Panc1 (cell line): ENCODE data around the gene C12orf42. TPM values are rescaled to one million over a fixed set of nuclear protein-coding genes. Genes with fewer than 3 reads are reported as not detected.

ENCODE experiments used
- ATAC-seq: fragments of 200-7000 bp; cut with Tn5 transposase; 2 replicates; pipeline ENCODE4 v1.9.1; 2020; ENCODE audit warnings: mild to moderate bottlenecking, moderate library complexity
- BruUV-seq: library from RNA; stranded (reverse); fragments of 400-500 nt; replicated peaks from 2 replicates; lab custom pipeline; 2021; lab: Mats Ljungman, UMichigan
- CTCF ChIA-PET: fragments of 300-600 bp; sonication (Branson Sonifier 250); formaldehyde crosslinking; loops from one replicate; lab custom pipeline; 2022; ENCODE audit warnings: antibody characterized with exemption; lab: Charles Lee
- POLR2A ChIA-PET: fragments of 300-600 bp; sonication (Branson Sonifier 250); formaldehyde crosslinking; loops from one replicate; lab custom pipeline; 2022; ENCODE audit warnings: antibody characterized with exemption; lab: Charles Lee
- DNase-seq: peaks from one replicate; pipeline ENCODE4 v3.0.0-alpha.2; 2010; ENCODE audit warnings: low read depth, low spot score
- H3K27ac ChIP-seq: 2 replicates; pipeline ENCODE4 v1.5.1; 2011; ENCODE audit warnings: mild to moderate bottlenecking, low read length, inconsistent platforms
- H3K27me3 ChIP-seq: fragments of 200-500 bp; sonication (Bioruptor generic); 2 replicates; pipeline ENCODE4 v1.6.0; 2014; ENCODE audit warnings: low read length, inconsistent platforms; ENCODE audit not compliant: control insufficient read depth, insufficient read depth
- H3K36me3 ChIP-seq: fragments of 200-500 bp; sonication (Bioruptor generic); 2 replicates; pipeline ENCODE4 v1.5.1; 2014; ENCODE audit warnings: inconsistent platforms, mild to moderate bottlenecking, low read length, moderate library complexity; ENCODE audit not compliant: control insufficient read depth, insufficient read depth
- H3K4me1 ChIP-seq: 2 replicates; pipeline ENCODE4 v1.5.1; 2011; ENCODE audit warnings: inconsistent platforms, mild to moderate bottlenecking, low read length, moderate library complexity; ENCODE audit not compliant: control insufficient read depth, insufficient read depth
- H3K4me3 ChIP-seq, 2 experiments: 2 replicates each; pipeline ENCODE4 v1.5.1; 2011 to 2012; ENCODE audit warnings: low read depth in 2 of 2, low read length in 2 of 2, mild to moderate bottlenecking in 2 of 2, inconsistent platforms in 1 of 2, moderate library complexity in 1 of 2
- H3K9me3 ChIP-seq: fragments of 200-500 bp; sonication (Bioruptor generic); 2 replicates; pipeline ENCODE4 v1.5.1; 2014; ENCODE audit warnings: low read depth, mild to moderate bottlenecking, inconsistent platforms, low read length, moderate library complexity; ENCODE audit not compliant: control insufficient read depth, insufficient read depth
- CTCF ChIP-seq: fragments of 450-650 bp; IDR thresholded peaks from 2 replicates; pipeline ENCODE4 v1.5.1; 2017; ENCODE audit warnings: mild to moderate bottlenecking
- POLR2AphosphoS5 ChIP-seq: IDR thresholded peaks from 2 replicates; pipeline ENCODE4 v1.6.1; 2012; ENCODE audit warnings: mild to moderate bottlenecking, low read depth, low read length, moderate library complexity
- REST ChIP-seq, 2 experiments: IDR thresholded peaks; 2 replicates each; pipeline ENCODE4 v1.6.1; 2011 to 2012; ENCODE audit warnings: low read depth in 2 of 2, control low read depth in 1 of 2, low read length in 1 of 2, mild to moderate bottlenecking in 1 of 2, moderate library complexity in 1 of 2; ENCODE audit not compliant: insufficient read depth in 1 of 2
- SIN3A ChIP-seq: IDR thresholded peaks from 2 replicates; pipeline ENCODE4 v1.6.1; 2012; ENCODE audit warnings: low read depth, mild to moderate bottlenecking, low read length, moderate library complexity, borderline replicate concordance; ENCODE audit not compliant: insufficient read depth
- TCF7L2 ChIP-seq: IDR thresholded peaks from 2 replicates; pipeline ENCODE4 v1.6.1; 2011; ENCODE audit warnings: mild to moderate bottlenecking, low read depth, low read length, inconsistent platforms
- in situ Hi-C: cut with HindIII; loops from 2 replicates; pipeline ENCODE4 v1.10.0; 2016; ENCODE audit warnings: low sequenced_read_pairs, low pct_unique_long_range_greater_than_20kb
- intact Hi-C: fragments of 100-400 bp; cut with micrococcal nuclease; formaldehyde crosslinking; loops from one replicate; pipeline ENCODE4 v1.10.0; 2022; ENCODE audit not compliant: unreplicated experiment
- total RNA-seq: library from RNA; stranded (reverse); gene quantifications from one replicate; pipeline ENCODE4 v1.2.1, GENCODE V29; 2021; ENCODE audit not compliant: unreplicated experiment

Gene C12orf42
- total RNA-seq, 1 experiment from 2014 or later = not detected

- ATAC-seq (no peak), DNase-seq (no peak)
- Histone ChIP-seq H3K27me3 (no peaks in the 10 kb centered on the region), H3K4me3 (no peak overlapping the region), H3K36me3 (no peaks in the 10 kb centered on the region), H3K4me1 (no peaks in the 10 kb centered on the region), H3K27ac (no peak overlapping the region), H3K9me3 (no peaks in the 10 kb centered on the region)
- in situ Hi-C loops = no loop called here
- POLR2A ChIA-PET = no interaction called here
- TF ChIP-seq POLR2AphosphoS5 (no peak), TCF7L2 (no peak), REST (IDR thresholded peaks at IDR 0.05; ENCODE audit: insufficient read depth in 1 of 2, low read depth in 2 of 2, low read length in 1 of 2) (no peak), SIN3A (no peak), CTCF (no peak)
- BruUV-seq = no TSS peak
- CTCF ChIA-PET = no interaction called here
- intact Hi-C loops = no loop called here
Measured at GRCh38 chr12:103312742-103313354, 182.9 kb downstream of the C12orf42 start.

- POLR2A ChIA-PET = no interaction called here
- DNase-seq = no peak
- Histone ChIP-seq H3K9me3 (no peaks in the 10 kb centered on the region), H3K4me3 (no peak overlapping the region), H3K36me3 (no peaks in the 10 kb centered on the region), H3K27me3 (no peaks in the 10 kb centered on the region), H3K4me1 (no peaks in the 10 kb centered on the region), H3K27ac (no peak overlapping the region)
- BruUV-seq = no TSS peak
- in situ Hi-C loops (no loop called here), intact Hi-C loops (no loop called here)
- ATAC-seq = no peak
- CTCF ChIA-PET = no interaction called here
- TF ChIP-seq SIN3A = no peak
- no peak for TF ChIP-seq TCF7L2
- no peak for TF ChIP-seq CTCF
- no peak for TF ChIP-seq POLR2AphosphoS5
- no peak for TF ChIP-seq REST (IDR thresholded peaks at IDR 0.05; ENCODE audit: insufficient read depth in 1 of 2, low read depth in 2 of 2, low read length in 1 of 2)
Measured at GRCh38 chr12:103310546-103311270, 185.1 kb downstream of the C12orf42 start.
